Dedifferentiated amniotic fluid mesenchymal stem cell (primary cell): ENCODE measurements around the gene GRIA1.
"Not testable (repeated sequence)": the region's sequence is repeated elsewhere in the genome, so short reads cannot be mapped to it uniquely, and the experiment has no call there.

ENCODE experiments used
- DNase-seq: peaks from one replicate; pipeline ENCODE4 v3.0.0-alpha.2; 2016; ENCODE audit errors: extremely low spot score

The GRIA1 gene

DNA sequence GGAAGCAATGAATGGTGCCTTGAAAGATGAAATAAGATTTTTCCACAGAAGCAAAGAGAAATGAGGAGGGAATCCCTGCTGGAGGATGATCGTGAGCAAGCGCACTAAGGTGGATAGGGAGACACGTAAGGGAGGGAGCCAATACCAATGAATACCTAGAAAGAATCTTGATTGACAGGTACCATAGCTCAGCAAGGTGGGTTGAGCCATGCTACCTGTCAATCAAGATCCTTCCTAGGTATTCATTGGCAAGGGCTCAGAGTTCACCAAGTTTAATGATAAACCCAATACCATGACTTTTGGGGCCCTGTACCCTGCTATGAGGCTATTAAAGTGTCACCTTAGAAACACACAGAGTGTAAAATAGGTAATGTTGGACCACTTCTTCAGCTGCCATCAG lies 226.8 kb downstream of the GRIA1 start:
- no peak for DNase-seq

DNA sequence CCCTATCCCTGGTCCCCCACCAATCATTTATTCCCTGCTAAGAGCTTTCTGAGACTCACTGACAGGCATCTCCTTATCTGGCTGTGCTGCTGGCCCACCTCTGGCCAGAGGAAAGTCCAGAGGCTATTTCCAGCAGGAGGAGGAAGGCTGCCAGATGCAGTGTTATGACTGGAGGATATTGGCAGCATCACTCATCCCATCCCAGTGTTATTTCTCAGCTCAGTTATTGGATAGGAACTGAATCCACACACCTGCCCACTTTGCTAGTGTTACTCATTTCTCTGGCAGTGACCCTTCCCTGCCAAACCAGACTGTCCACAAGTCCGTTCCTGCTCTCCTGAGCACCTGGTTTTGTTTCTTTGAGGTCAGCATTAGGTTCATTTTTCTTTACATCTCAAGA lies 228.2 kb downstream of the GRIA1 start:
- DNase-seq, result no peak

DNA sequence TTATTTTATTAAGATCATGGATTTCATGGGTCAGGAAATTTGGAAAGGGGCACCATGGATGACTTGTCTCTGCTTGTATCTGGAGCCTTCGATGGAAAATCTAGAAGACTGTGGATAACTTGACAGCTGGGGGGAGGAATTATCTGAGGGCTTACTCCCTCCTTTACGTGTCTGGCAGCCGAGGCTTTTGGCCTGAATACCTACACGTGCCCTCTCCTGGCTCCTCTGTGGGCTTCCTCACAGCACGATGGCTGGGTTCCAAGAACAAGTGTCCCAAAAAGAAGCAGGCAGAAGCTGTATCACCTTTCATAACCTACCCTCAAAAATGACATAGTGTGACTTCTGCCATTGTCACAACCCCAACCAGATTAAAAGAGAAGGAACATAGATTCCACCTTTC lies 228.9 kb downstream of the GRIA1 start:
- no peak for DNase-seq

DNA sequence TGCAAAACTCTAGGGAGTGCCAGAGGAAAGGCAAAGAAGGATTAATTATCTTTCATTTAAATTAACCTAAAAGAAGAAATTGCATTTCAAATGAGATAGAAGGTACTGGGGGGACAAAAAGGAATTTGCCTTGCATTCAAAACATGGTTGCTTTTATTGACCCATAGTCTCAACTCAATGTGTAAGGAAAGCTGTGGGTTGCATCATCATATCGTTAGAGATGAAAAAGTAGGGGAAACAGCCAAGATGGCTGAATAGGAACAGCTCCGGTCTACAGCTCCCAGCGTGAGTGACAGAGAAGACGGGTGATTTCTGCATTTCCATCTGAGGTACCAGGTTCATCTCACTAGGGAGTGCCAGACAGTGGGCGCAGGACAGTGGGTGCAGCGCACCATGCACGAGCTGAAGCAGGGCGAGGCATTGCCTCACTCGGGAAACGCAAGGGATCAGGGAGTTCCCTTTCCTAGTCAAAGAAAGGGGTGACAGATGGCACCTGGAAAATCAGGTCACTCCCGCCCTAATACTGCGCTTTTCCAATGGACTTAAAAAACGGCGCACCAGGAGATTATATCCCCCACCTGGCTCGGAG lies 232.6 kb downstream of the GRIA1 start:
- not testable (repeated sequence) for DNase-seq

DNA sequence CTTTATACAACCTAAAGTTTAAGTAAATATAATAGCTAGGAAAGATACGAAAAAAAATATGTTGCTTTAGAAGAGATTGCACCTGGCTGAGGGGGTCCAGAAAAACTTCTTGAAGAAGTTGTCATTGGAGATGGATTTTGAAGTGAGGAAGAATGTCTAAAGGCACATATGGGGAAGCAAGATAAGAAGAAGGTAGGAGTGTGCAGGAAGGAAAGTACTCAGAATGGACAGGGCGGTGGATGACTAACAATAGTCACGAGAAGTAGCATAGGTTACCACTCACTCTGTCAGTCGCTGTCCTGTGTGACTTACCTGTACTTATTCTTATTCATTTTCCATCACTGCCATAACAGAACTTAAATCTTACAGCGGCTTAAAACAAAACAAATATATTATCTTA lies 251.6 kb downstream of the GRIA1 start:
- DNase-seq, result no peak

DNA sequence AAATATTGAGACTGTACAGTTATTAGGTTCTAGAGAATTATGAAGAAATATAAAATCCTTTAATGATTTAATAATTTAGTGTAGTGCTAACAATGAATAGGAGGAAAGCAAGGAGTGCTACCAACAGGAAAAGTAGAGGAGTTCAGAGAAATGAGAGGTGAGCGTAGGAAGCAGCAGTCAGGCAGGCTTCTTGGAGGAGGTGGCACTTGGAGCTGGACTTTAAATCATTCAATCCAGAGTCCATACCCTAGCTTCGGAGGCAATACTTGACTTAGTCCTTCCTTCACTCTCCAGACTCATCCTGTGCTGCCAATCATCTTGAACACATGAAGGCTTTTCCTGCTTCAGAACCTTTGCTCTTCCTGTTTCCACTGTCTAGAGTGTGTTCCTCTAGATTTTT lies 254.3 kb downstream of the GRIA1 start:
- no peak for DNase-seq

DNA sequence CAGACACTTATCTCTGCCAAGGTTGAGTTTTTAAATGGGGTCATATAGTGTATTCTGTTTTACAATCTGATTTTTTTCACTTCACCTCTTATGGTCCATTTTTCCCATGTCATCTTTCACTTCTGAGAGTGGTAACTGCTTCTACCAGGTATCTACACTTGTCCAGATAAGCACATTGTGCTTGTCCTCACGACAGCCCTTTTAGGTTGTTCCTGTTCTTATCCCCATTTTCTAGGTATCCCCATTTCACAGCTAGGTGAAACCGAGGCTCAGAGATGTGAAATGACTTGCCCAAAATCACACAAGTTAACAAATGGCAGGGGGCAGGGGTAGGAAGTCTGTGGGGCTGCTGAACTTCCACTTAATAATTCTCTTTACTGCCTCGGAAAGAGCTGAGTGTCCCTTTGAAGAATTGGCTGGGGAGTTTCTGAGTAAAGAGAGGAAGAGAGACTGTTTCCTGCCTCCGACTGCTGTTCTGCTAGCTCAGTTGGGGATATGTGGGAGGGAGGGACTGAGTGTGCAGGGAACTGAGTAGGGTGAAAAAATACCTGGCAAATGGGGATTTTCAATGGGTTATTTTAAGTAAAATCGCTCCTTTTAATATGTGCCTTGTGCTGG lies 255.4 kb downstream of the GRIA1 start:
- DNase-seq, result no peak

DNA sequence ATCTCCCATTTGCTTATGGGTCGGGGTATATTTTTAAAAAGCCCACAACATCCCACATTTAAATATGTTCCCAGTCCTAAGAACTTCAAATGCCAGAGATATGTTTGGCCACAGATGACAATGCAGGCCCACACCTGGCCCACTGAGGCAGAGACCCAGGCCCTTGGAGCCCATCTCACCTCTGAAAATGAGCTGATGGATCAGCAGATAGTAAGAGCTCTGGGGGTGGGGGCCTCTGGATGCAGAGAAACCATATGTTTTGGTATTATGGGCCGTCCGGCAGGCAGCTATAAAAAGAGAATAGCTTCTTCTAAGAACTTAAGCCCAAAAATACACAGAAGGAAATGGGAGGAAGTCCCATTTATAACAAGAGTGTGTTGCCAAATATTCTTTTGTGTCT lies 256.0 kb downstream of the GRIA1 start:
- no peak for DNase-seq

DNA sequence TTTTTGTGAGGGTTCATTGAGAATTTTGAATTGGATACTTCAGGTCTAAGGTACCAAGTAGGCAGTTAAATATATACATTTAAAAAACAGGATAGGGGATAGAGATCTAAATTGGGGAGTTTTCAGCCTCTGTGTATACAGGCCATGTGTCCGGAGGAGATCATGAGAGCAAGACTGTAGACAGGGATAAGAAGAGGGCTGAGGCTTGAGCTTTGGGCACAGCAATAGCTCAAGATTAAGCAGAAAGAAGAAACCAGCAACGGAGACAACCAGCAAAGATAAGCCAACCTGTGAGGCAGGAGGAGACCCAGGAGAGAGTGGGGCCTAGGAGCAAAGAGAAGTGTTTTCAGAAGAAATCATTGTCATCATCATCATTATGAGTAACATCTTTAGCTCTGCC lies 258.4 kb downstream of the GRIA1 start:
- DNase-seq, result no peak

DNA sequence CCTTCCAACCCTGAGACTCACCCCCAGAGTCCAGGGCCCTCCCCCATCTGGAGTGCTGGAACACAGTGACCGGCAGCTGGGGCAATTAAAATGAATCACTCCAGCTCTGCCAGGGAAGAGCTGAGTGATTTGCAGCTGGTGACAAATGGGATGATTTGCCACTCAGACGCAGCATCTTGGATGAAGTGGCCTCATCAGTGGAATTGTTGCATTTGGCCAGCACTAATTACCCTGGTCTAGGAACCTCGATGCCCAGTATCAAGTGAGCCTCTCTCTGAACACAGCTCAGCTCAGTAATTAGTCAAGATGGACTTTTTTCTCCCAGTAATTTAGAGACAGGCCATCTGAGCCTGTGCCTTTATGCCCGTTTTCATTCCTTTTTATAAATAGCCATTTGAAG lies 259.5 kb downstream of the GRIA1 start:
- no peak for DNase-seq

DNA sequence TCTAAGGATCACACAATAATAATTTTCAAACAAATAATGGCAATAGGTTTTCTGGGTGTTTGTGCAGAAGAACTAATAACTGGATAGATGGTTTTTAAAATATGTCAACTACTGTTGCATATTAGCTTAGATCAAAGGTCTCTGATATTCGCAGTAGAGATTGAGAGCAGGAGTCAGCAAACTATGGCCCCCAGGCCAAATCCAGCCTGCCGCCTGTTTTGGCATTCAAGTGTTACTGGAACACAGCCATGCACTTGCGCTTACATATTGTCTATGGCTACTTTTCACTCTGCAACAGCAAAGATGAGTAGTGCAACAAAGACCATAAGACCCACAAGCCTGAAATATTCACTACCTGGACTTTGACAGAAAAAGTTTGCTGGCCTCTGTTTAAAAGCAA lies 260.8 kb downstream of the GRIA1 start:
- DNase-seq, result no peak

DNA sequence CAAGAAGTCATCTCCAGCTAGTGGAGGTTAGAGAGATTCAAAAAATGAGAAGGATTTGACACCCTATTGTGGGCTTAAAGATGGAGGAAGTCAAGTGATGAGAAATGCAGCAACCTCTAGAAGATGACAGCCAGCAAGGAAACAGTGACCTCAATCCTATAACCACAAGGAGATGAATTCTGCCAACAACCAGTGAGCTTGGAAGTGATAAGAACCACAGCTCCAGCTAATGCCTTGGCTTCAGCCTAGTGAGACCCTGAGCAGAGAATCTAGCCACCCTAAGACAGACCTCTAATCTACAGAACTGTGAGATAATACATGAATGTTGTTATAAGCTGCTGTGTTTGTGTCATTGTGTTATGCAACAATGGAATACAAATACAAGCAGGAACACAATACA lies 262.4 kb downstream of the GRIA1 start:
- no peak for DNase-seq

DNA sequence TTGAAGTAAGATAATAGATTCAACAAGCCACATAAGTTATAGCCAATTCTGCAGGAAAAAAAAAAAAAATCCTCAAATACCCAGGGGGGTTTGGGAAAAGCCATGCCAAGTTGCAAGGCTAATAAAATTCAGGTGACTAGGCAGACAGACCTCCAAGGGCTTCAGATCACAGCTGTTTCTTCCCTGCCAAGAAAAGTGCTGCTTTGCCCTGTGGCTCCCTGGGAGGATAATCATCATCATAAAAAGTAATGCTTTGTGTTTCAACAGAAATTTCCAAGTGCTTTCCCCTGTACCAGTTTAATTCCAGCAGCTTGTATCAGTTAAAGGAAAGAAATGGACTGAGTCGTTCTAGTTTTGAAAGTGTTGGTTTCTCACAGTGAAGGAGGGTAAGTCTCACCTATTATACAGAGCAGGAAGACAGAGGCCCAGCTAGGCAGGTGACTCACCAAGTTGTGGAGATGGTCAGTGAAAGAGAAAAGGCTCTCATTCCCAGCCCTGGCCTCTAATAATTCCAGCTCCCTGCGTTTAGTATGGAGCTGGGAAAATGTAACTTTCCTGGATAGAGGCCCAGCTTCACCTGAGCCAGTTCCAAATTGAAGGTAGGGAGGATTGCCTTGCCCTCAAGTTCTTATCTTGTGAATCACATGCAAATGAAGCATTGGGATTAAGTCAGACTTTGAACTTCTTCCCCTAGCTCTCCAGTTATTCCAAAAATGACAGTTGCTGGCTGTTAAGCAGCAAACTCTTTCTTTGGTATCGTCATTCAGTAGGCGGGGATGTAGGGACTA lies 263.4 kb downstream of the GRIA1 start:
- no peak for DNase-seq

DNA sequence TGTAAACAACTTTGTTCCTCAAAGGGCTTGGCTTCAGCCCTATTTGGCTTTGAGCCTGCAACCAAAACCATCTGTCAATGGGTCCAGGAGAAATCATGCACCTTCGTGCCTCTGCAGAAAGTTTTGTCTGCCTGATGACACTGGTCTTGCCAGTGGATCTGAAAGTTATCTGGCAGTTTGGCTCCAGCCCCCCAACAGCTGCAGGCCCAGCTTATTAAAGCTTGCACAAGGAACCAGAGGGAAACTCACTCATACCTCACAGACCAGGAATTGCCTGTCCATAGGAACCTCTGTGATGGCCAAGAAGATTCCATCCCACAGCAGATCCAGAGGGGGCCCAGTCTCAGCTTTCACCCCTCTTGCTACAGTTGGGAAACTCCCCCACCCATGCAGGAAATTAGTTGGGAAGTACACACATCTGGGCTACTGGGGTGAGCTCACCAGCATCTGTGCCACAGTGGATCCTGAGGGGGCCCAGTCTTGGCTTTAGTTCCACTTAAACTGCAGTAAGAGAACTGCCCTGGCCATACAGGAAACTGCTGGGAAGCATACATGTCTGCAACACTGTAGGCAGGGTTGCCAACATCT lies 265.5 kb downstream of the GRIA1 start:
- DNase-seq, result no peak

DNA sequence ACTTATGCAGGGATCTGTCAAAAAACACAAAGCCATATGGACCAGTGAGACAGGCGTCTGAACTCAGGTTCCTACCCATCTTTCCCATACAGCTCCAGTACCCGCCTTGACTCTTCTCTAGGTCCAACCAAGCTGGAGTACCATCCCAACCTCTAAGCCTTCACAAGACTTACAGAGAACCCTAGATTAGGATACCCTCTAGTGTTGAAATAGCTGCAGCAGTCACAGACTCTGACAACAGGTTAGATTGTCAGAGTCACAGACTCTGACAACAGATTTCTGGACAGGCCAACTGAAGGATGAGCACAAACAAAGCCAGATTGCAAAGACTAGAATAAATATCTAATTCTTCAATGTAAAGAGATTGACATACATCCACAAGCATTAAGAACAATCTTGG lies 266.1 kb downstream of the GRIA1 start:
- DNase-seq, result no peak

DNA sequence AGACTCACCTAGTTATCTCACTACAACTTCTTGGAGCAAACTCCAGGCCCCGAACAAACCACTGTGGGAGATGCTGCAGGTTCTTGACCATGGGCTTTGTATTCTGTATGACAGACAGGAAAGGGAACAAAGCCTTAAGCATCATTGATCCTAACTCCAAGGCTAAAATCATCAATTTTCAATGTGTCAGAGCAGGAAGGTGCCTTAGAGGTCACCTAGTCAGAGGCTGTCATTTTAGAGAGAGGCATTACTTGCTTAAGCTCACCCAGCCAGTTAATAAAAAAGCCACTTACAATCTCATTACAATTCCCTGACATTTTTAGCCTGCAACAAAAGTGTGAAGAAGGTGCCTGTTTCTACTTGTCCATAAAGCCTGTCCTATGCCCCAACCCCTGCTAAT lies 275.5 kb downstream of the GRIA1 start:
- no peak for DNase-seq

DNA sequence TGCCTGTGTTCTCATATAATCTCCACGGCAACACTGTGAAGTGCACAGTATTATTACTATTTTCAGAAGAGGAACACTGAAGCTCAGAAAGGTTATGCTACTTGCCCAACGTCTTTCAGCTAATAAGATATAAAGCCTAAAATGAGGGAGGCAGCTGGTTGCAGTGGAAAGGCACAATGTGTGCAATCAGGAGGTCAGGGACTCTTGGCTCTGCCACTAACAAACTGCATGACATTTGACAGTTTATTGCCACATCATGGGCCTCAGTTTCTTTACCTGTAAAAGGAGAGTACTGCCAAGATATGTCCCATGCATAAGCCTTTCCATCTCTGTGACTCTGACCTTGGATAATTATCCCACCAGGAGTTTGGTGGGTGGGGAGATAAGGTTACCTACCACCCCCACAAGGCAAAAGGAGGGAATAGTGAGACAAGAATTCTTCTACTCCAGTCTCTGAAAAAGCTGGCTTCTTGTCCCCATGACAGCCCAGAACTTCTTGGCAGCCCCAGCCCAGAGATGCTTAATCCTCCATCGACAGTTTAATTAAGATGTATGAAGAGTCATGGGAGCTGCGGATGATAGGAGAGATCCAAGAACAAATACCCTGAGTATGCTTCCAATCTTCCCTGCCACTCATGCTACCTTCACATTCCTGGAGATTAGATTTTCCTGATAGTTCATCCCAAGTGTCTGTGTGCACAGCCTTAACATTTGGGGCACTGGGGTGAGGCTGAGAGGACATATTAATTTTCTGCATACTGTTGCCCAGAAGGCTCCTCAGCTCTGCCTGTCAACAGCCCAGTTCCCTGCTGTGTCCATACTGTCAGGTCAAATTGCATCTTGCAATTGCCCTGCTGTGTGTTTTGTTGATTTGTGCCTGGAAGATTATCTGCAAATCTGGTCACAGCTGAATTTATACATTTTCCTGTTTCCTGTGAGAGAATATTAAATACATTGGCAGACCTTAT lies 277.0 kb downstream of the GRIA1 start:
- no peak for DNase-seq

DNA sequence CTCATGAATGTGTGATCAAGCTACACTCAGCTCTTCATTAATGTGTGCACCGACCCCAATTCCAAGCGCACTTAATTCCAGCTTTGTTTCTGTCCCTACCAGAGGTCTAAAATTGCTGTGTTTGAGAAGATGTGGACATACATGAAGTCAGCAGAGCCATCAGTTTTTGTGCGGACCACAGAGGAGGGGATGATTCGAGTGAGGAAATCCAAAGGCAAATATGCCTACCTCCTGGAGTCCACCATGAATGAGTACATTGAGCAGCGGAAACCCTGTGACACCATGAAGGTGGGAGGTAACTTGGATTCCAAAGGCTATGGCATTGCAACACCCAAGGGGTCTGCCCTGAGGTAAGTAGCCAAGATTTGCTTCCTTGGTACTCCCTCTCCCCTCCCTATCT lies 279.6 kb downstream of the GRIA1 start:
- DNase-seq, result no peak

DNA sequence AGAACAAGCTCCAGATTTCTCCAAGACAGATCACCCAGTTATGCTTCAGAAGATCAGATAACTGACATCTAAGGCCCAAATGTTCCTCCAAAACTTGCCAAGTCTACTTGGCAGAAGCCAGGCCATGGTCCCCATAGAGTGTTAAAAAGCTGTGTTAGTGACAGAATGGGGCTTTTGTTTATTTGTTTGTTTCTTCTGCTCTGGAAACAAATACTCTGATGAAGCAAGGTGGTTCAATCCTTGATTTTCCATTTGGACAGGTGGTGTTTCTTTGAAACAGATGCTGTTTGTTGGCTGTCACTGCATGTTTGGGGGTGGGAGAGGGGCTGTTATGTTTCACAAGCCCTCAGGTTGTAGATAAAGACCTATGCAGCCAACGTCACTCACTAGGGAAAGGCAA lies 284.2 kb downstream of the GRIA1 start:
- DNase-seq, result no peak

DNA sequence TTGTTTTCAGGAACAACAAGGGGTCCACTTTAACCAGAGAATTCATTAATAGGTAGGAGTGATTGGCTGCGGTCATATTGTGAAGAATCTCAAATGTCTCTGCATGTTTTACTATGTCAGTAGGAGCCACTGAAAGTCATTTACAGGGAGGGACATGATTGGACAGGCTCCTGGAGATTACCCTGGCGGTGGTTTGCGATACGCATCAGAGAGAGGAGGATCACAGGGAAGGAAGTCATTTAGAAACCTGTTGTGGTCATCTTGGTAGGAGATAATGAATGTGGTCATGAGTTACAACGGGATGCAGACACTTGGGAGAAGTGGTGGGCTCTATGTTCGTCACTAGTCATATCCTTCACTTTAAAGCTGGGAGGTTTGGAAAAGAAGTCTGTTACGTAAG lies 285.5 kb downstream of the GRIA1 start:
- no peak for DNase-seq

DNA sequence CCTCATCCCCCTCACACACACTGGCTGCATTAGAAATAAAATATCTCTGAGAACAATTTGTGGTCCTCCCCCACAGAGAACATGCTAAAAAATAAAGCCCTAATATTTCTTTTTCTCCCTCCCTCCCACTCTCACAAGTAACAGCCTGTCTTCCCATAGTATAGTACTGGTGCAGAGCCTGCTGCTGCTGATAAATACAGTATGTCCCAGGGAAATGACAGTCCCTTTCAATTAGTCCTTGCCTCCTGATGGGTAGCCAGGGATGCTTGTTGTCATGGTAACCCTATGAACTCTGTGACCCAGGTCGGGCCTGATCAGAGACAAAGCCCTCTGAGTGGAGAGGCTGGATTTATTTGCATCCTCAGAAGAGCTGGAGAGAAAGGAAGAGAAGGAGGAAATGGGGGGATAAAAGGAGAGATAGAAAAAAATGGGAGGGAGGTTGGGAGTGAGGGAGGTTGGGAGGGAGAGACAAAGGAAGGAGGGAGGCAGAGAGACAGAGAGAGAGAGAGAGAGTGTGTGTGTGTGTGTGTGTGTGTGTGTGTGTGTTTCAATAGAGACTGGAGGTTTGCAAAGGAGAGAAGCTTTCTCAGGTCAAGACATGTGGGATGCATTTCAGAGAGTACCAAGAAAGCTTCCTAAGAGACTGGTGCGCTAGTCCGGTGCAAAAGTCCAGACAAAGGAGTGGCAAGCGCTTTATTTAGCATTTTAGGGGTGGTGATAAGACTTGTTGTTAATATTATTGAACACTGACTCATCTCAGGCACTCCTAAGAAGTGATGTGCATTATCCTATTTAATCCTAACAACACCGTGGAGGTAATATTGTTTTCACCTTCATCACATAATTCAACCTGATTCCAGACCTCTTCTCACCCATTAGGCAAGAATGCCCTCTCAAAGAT lies 287.5 kb downstream of the GRIA1 start:
- no peak for DNase-seq
